Mucosa of rectum (tissue), 2 donors: ENCODE measurements around the gene ISM1.
A peak's percentile ranks its signal among the peaks of the same experiment; 100 is the strongest.

Source experiments
- H3K27ac ChIP-seq, 2 donors: one replicate each; pipeline ENCODE4 v1.7.0; 2013; ENCODE audit warnings: inconsistent platforms in 2 of 2, low read depth in 2 of 2, low read length in 2 of 2
- H3K27me3 ChIP-seq, 2 donors: one replicate each; pipeline ENCODE4 v1.7.0; 2013; ENCODE audit warnings: low read length in 2 of 2; ENCODE audit not compliant: control insufficient read depth in 2 of 2, insufficient read depth in 2 of 2
- H3K36me3 ChIP-seq, 2 donors: one replicate each; pipeline ENCODE4 v1.7.0; 2013; ENCODE audit warnings: low read length in 2 of 2; ENCODE audit not compliant: control insufficient read depth in 2 of 2, insufficient read depth in 2 of 2
- H3K4me1 ChIP-seq, 2 donors: one replicate each; pipeline ENCODE4 v1.7.0; 2013; ENCODE audit warnings: low read length in 2 of 2, mild to moderate bottlenecking in 1 of 2; ENCODE audit not compliant: control insufficient read depth in 2 of 2, insufficient read depth in 2 of 2
- H3K4me3 ChIP-seq, 2 donors: one replicate each; pipeline ENCODE4 v1.7.0; 2013; ENCODE audit warnings: low read length in 2 of 2
- H3K9ac ChIP-seq, 2 donors: one replicate each; pipeline ENCODE4 v1.7.0; 2013; ENCODE audit warnings: low read length in 2 of 2, low read depth in 1 of 2, mild to moderate bottlenecking in 1 of 2
- H3K9me3 ChIP-seq, 2 donors: one replicate each; pipeline ENCODE4 v1.7.0; 2013; ENCODE audit warnings: low read length in 2 of 2; ENCODE audit not compliant: control insufficient read depth in 2 of 2
- donor health status: healthy.
- donor health status: Normal muscosa, but diverticular disease.

The ISM1 gene

GRCh38 chr20:13220904-13221297 is at the start of gene ISM1:
TSS of gene ISM1 (plus strand) at chr20:13221274. CDS start at chr20:13221777, 503 bp downstream.
- Histone ChIP-seq H3K9ac (no peak within 1 kb of the TSS), H3K27ac (no peak within 1 kb of the TSS), H3K27me3 (peaks cover 41 to 47% of the 10 kb centered on the region in 2 donors)

DNA sequence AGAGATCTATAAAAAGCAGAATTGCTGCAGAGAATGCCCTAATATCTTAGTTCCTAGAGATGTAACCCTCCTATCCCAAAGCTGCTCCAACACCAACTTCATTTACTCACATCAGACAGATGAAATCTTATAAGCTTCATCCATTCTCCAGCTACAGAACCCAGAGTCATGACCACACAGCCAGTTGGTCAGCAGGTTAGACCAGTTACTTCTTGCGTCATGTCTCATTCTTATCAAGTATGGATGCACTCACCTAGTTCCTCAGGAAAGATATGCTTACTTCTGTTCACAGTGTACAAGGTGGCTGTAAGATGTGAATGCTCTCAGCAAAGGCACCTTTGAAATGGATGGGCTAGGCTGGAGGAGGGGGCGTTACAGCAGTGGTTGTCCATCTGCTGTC is 47.9 kb upstream of the ISM1 start:
- no peak overlapping the region for H3K9ac ChIP-seq

More at GRCh38 chr20:13220904-13221297, at the start of gene ISM1:
- no peaks in the 10 kb centered on the region for H3K9me3 ChIP-seq
- no peaks in the 10 kb centered on the region for H3K36me3 ChIP-seq
- peak within 1 kb of the TSS; percentile 26 to 59 for H3K4me3 ChIP-seq
- peaks cover 9 to 10% of the 10 kb centered on the region in 2 donors for H3K4me1 ChIP-seq

DNA sequence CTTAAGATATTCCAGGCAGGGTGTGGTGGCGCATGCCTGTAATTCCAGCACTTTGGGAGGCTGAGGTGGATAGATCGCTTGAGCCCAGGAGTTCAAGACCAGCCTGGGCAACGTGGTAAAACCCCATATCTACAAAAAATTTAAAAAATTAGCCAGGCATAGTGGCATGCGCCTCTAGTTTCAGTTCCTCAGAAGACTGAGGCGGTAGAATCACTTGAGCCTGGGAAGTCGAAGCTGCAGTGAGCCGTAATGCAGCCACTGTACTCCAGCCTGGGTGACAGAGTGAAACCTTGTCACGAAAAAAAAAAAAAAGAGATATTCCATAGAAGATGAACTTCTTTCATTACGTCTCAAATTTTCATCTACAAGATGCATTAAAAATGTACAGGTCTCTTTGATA is 46.7 kb upstream of the ISM1 start:
- H3K36me3 ChIP-seq = no peaks in the 10 kb centered on the region
- no peak overlapping the region for H3K9ac ChIP-seq
- H3K4me1 ChIP-seq = no peaks in the 10 kb centered on the region
- H3K9me3 ChIP-seq = peaks cover 0 to 2% of the 10 kb centered on the region in 2 donors
- H3K27ac ChIP-seq = no peak overlapping the region
- no peaks in the 10 kb centered on the region for H3K27me3 ChIP-seq
- H3K4me3 ChIP-seq = no peak overlapping the region

More for the DNA sequence above, 47.9 kb upstream of the ISM1 start:
- Histone ChIP-seq H3K36me3 (no peaks in the 10 kb centered on the region), H3K9me3 (peaks cover 0 to 2% of the 10 kb centered on the region in 2 donors), H3K27me3 (no peaks in the 10 kb centered on the region), H3K4me3 (no peak overlapping the region), H3K4me1 (no peaks in the 10 kb centered on the region), H3K27ac (no peak overlapping the region)

DNA sequence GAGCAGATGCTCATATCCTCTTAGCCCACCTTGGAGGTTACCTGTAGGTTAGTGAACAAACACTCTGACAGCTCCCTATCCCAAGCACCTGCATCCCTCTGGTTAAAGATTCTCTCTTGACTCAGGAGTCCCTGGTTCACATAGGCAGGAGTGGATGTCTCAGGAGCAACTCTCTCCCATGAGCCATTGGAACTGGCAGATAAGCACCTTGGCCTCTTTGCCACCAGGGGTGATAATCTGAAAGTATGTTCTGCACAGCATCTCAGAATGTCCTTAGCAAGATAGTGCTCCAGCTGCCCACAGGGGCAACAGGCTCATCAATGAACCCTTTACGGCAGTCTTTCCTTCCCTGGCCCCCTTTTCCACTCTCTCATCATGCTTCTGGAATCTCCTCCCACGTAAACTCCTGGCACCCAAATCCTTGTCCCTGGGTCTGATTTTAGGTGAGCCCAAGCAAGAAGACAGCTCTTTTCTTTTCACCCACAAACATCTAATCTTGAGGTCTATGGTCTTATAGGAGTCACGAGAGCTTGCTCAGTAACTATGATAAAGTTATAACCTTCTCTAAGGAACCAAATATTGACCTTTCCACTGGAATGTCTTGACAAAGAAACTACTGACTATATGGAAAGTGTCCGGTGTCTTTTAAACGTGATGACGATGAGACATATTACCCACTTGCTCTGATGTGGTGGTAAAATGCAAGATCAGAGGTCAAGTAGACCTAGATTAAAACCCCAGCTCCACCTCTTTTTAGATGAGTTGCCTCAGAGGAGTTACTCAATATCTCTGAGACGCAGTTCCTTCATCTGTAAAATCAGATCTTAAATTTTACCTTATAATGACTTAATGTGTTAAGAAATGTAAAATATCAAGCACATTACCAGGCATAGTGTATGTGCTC is 39.8 kb upstream of the ISM1 start:
- H3K4me1 ChIP-seq = no peaks in the 10 kb centered on the region
- H3K27ac ChIP-seq = no peak overlapping the region
- peaks cover 0 to 2% of the 10 kb centered on the region in 2 donors for H3K9me3 ChIP-seq
- no peaks in the 10 kb centered on the region for H3K27me3 ChIP-seq
- H3K9ac ChIP-seq = no peak overlapping the region
- H3K4me3 ChIP-seq = no peak overlapping the region
- H3K36me3 ChIP-seq = no peaks in the 10 kb centered on the region

DNA sequence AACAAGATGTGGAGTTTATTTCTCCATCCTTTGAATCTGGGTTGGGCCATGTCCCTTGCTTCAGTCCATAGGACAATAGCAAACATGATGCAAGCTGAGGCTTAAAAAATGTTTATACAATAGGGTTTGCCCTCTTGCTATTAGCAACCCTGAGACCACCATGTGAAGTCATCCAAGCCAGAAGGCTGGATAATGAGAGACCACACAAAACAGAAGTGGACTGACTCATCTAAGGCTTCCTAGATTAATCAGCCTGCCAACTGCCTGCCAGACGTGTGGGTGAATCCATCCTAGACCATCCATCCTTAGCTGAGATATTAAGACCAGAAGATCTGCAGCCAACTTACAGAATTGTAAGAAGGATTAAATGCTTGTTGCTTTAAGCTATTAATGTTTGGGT is 38.1 kb upstream of the ISM1 start:
- no peak overlapping the region for H3K9ac ChIP-seq
- no peaks in the 10 kb centered on the region for H3K27me3 ChIP-seq
- no peaks in the 10 kb centered on the region for H3K36me3 ChIP-seq
- H3K4me3 ChIP-seq = no peak overlapping the region
- H3K27ac ChIP-seq = no peak overlapping the region
- no peaks in the 10 kb centered on the region for H3K9me3 ChIP-seq
- H3K4me1 ChIP-seq = no peaks in the 10 kb centered on the region

DNA sequence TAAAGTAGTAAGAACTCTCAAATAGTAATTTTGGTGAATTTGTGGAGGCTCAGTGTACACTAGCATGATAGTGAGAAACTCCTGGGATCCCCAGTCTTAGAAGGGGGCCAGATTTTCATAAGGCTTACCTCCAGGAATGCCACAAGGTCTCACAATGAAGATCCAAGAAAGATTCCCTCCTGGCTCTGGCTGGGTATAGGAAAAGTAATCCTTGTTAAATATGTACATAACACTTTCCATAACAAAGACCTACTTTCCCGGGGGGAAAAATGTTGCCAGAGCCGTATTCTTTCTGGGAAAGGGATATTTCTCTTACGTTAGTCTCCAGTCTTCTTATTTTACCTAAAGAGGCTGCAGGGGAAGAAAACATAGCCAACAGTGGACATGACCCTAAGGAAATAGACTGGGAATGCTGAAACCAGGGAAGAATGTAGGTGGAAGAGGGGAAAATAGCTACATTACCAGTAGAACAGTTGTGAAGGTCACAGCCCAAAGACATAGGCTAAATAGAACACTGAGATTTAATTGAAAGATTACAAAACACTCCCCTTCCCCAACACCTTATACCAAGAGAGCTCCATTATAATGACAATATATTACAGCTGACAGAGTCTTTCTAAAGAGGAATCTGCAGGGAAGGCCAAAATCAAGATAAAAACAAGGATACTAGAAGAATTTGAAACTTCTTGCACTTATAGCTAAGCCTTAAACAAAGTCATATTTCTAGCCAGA is 34.9 kb upstream of the ISM1 start:
- Histone ChIP-seq H3K4me3 (no peak overlapping the region), H3K9ac (no peak overlapping the region), H3K9me3 (no peaks in the 10 kb centered on the region)

DNA sequence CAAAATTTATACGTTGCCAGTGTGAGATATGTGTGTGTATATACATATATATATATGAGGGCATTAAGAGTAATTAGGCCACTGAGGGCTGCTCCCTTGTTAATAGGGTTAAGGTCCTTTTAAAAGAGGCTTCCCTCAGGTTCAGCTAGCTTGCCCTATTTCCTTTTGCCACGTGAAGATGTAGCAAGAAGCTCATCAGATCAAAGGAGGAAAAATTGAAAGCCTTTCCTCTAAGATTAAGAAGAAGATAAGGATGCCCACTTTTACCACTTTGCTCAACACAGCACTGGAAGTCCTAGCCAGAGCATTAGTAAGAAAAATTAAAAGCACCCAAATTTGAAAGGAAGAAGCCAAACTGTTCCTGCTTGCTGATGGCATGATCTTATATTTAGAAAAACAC is 33.2 kb upstream of the ISM1 start:
- H3K9me3 ChIP-seq = no peaks in the 10 kb centered on the region
- no peak overlapping the region for H3K27ac ChIP-seq
- no peak overlapping the region for H3K9ac ChIP-seq
- H3K4me3 ChIP-seq = no peak overlapping the region
- H3K36me3 ChIP-seq = no peaks in the 10 kb centered on the region
- H3K4me1 ChIP-seq = no peaks in the 10 kb centered on the region
- H3K27me3 ChIP-seq = no peaks in the 10 kb centered on the region

More for the DNA sequence above, 34.9 kb upstream of the ISM1 start:
- no peaks in the 10 kb centered on the region for H3K27me3 ChIP-seq
- no peaks in the 10 kb centered on the region for H3K36me3 ChIP-seq
- no peaks in the 10 kb centered on the region for H3K4me1 ChIP-seq
- H3K27ac ChIP-seq = no peak overlapping the region

- H3K4me3 ChIP-seq = no peak overlapping the region
- no peaks in the 10 kb centered on the region for H3K4me1 ChIP-seq
- no peaks in the 10 kb centered on the region for H3K9me3 ChIP-seq
- no peaks in the 10 kb centered on the region for H3K36me3 ChIP-seq
- H3K9ac ChIP-seq = no peak overlapping the region
- no peaks in the 10 kb centered on the region for H3K27me3 ChIP-seq
- no peak overlapping the region for H3K27ac ChIP-seq
Measured at GRCh38 chr20:13199279-13199678, 21.8 kb upstream of the ISM1 start.

GRCh38 chr20:13200767-13201500 is 20.1 kb upstream of the ISM1 start:
- Histone ChIP-seq H3K9me3 (no peaks in the 10 kb centered on the region), H3K4me3 (no peak overlapping the region), H3K36me3 (no peaks in the 10 kb centered on the region), H3K27ac (no peak overlapping the region), H3K4me1 (no peaks in the 10 kb centered on the region), H3K9ac (no peak overlapping the region), H3K27me3 (peaks cover 0 to 3% of the 10 kb centered on the region in 2 donors)

DNA sequence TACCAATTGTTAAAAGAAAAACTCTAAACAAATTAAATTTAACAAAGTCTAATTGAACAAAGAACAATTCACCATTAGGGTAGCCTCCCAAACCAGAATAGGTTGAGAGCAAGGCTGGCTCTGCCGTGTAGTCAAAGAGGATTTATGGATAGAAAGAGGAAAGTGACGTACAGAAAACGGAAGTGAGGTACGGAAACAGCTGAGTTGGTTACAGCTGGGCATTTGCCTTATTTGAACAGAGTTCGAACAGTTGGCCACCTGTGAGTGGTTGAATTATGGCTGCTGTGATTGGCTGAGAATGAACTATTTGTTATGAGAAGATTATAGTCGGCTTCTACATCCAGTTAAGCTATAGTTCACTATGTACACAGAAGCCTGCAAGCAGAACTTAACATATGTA is 18.5 kb upstream of the ISM1 start:
- no peaks in the 10 kb centered on the region for H3K36me3 ChIP-seq
- no peaks in the 10 kb centered on the region for H3K9me3 ChIP-seq
- no peaks in the 10 kb centered on the region for H3K4me1 ChIP-seq
- no peak overlapping the region for H3K4me3 ChIP-seq
- H3K9ac ChIP-seq = no peak overlapping the region
- peaks cover 0 to 4% of the 10 kb centered on the region in 2 donors for H3K27me3 ChIP-seq
- H3K27ac ChIP-seq = no peak overlapping the region
